Activated B cell treated with CpG ODN at 0.5 μM for 24 hours (primary cell): Measurements from ENCODE around the gene VAV1. TPM values are rescaled to one million over a fixed set of nuclear protein-coding genes. Genes with fewer than 3 reads are reported as not detected.

ENCODE experiments used
- ATAC-seq: fragments of 200-7000 bp; cut with Tn5 transposase; one replicate; pipeline ENCODE4 v1.10.0; 2021; ENCODE audit warnings: low read depth, mild to moderate bottlenecking, moderate library complexity
- CTCF ChIA-PET: fragments of 350-600 bp; sonication (Branson Sonifier 250); formaldehyde crosslinking; loops from one replicate; lab custom pipeline; 2021; ENCODE audit warnings: antibody characterized with exemption; lab: Charles Lee
- POLR2A ChIA-PET: fragments of 350-600 bp; sonication (Branson Sonifier 250); formaldehyde crosslinking; loops from one replicate; lab custom pipeline; 2021; ENCODE audit warnings: antibody characterized with exemption; lab: Charles Lee
- DNase-seq: peaks from one replicate; pipeline ENCODE4 v3.0.0; 2022
- H3K27ac Mint-ChIP-seq: one replicate; pipeline ENCODE4 v1.8.0; 2020; ENCODE audit warnings: mixed read lengths
- H3K27me3 Mint-ChIP-seq: one replicate; pipeline ENCODE4 v1.8.0; 2021; ENCODE audit warnings: mixed read lengths
- H3K36me3 Mint-ChIP-seq: one replicate; pipeline ENCODE4 v1.8.0; 2021; ENCODE audit warnings: low read depth, mixed read lengths
- H3K4me1 Mint-ChIP-seq: one replicate; pipeline ENCODE4 v1.8.0; 2021; ENCODE audit warnings: mixed read lengths
- H3K4me3 Mint-ChIP-seq: one replicate; pipeline ENCODE4 v1.8.0; 2020; ENCODE audit warnings: mild to moderate bottlenecking, mixed read lengths
- H3K9me3 Mint-ChIP-seq: one replicate; pipeline ENCODE4 v1.8.0; 2020; ENCODE audit warnings: mixed read lengths
- intact Hi-C: fragments of 100-400 bp; cut with micrococcal nuclease; formaldehyde crosslinking; loops from one replicate; pipeline ENCODE4 v1.15.1; 2024
- total RNA-seq: library from RNA; stranded (reverse); gene quantifications from 2 replicates; pipeline ENCODE4 v1.2.3, GENCODE V29; 2022
- TF ChIP-seq, protein P1 (sequence below): fragments of 200-600 bp; IDR thresholded peaks from one replicate; pipeline ENCODE4 v1.8.0; 2022; ENCODE audit warnings: antibody characterized with exemption, mild to moderate bottlenecking

VAV1 gene
- total RNA-seq, 1 donor from 2014 or later = 121 TPM

- POLR2A ChIA-PET = no interaction called here
- CTCF ChIA-PET = no interaction called here
- no peak for ATAC-seq
- intact Hi-C loops = no loop called here
- no peaks in the 10 kb centered on the region for H3K4me1 Mint-ChIP-seq
- H3K27ac Mint-ChIP-seq = no peak overlapping the region
- no peak overlapping the region for H3K4me3 Mint-ChIP-seq
- H3K9me3 Mint-ChIP-seq = peaks cover 16% of the 10 kb centered on the region
- peaks cover 7% of the 10 kb centered on the region for H3K27me3 Mint-ChIP-seq
- no peaks in the 10 kb centered on the region for H3K36me3 Mint-ChIP-seq
- TF ChIP-seq, protein P1, sequence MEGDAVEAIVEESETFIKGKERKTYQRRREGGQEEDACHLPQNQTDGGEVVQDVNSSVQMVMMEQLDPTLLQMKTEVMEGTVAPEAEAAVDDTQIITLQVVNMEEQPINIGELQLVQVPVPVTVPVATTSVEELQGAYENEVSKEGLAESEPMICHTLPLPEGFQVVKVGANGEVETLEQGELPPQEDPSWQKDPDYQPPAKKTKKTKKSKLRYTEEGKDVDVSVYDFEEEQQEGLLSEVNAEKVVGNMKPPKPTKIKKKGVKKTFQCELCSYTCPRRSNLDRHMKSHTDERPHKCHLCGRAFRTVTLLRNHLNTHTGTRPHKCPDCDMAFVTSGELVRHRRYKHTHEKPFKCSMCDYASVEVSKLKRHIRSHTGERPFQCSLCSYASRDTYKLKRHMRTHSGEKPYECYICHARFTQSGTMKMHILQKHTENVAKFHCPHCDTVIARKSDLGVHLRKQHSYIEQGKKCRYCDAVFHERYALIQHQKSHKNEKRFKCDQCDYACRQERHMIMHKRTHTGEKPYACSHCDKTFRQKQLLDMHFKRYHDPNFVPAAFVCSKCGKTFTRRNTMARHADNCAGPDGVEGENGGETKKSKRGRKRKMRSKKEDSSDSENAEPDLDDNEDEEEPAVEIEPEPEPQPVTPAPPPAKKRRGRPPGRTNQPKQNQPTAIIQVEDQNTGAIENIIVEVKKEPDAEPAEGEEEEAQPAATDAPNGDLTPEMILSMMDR = no peak
- DNase-seq = no peak
Observed at GRCh38 chr19:6906559-6907060, 134.1 kb downstream of the VAV1 start.

Other genes with a start within 250 kb of the VAV1 start
- gene TNFSF9, start 241.7 kb upstream of the VAV1 start, total RNA-seq = 6.0 and 7.1 TPM in 2 replicates
- 29.3 and 29.7 TPM in 2 replicates for gene CD70, start 181.6 kb upstream of the VAV1 start, total RNA-seq
- 0.64 and 0.73 TPM in 2 replicates for gene TNFSF14, start 102.5 kb upstream of the VAV1 start, total RNA-seq
- 0.44 and 0.53 TPM in 2 replicates for gene C3, start 52.1 kb upstream of the VAV1 start, total RNA-seq
- 53.5 and 55.6 TPM in 2 replicates for gene GPR108, start 35.1 kb upstream of the VAV1 start, total RNA-seq
- 94.7 and 101 TPM in 2 replicates for gene TRIP10, start 33.0 kb upstream of the VAV1 start, total RNA-seq
- gene SH2D3A, start 5.3 kb upstream of the VAV1 start, total RNA-seq = 18.7 and 22.6 TPM in 2 replicates
- gene ADGRE1, start 114.9 kb downstream of the VAV1 start, total RNA-seq = 0.15 and 0.18 TPM in 2 replicates
- gene MBD3L2B, start 248.7 kb downstream of the VAV1 start, total RNA-seq = not detected in 2 replicates